HG02970 (cell line): ENCODE data around the gene LPP.
"Not testable (repeated sequence)": the region's sequence is repeated elsewhere in the genome, so short reads cannot be mapped to it uniquely, and the experiment has no call there.

Source experiments
- ATAC-seq: cut with Tn5 transposase; IDR thresholded peaks from one replicate; pipeline ENCODE4 v1.9.1; 2021; ENCODE audit warnings: mild to moderate bottlenecking, moderate library complexity, moderate number of reproducible peaks; ENCODE audit not compliant: unreplicated experiment, low FRiP score

LPP gene

GRCh38 chr3:188445175-188445574 lies 291.2 kb downstream of the LPP start:
- not testable (repeated sequence) for ATAC-seq

GRCh38 chr3:188446014-188446413 lies 292.1 kb downstream of the LPP start:
- no peak for ATAC-seq

GRCh38 chr3:188446766-188447165 lies 292.8 kb downstream of the LPP start:
- no peak for ATAC-seq

GRCh38 chr3:188448813-188449212 lies 294.9 kb downstream of the LPP start:
- ATAC-seq, result no peak

- no peak for ATAC-seq
These were observed 295.5 kb downstream of the LPP start for GRCh38 chr3:188449421-188449820.

- no peak for ATAC-seq
These were observed 298.3 kb downstream of the LPP start for GRCh38 chr3:188452158-188452772.

- ATAC-seq, result no peak
These were observed 299.8 kb downstream of the LPP start for GRCh38 chr3:188453431-188454384.

GRCh38 chr3:188455748-188456147 lies 301.8 kb downstream of the LPP start:
- ATAC-seq, result no peak

GRCh38 chr3:188458756-188459155 lies 304.8 kb downstream of the LPP start:
- no peak for ATAC-seq

- no peak for ATAC-seq
These were observed 311.4 kb downstream of the LPP start for GRCh38 chr3:188465311-188465710.

GRCh38 chr3:188468196-188468595 lies 314.2 kb downstream of the LPP start:
- ATAC-seq, result no peak

GRCh38 chr3:188468662-188469061 lies 314.7 kb downstream of the LPP start:
- no peak for ATAC-seq

- ATAC-seq, result no peak
These were observed 315.4 kb downstream of the LPP start for GRCh38 chr3:188469228-188469885.

- no peak for ATAC-seq
These were observed 316.7 kb downstream of the LPP start for GRCh38 chr3:188470508-188471130.

- ATAC-seq, result no peak
These were observed 317.8 kb downstream of the LPP start for GRCh38 chr3:188471723-188472122.

- ATAC-seq, result no peak
These were observed 318.4 kb downstream of the LPP start for GRCh38 chr3:188472336-188472735.

GRCh38 chr3:188473045-188473444 lies 319.1 kb downstream of the LPP start:
- no peak for ATAC-seq

- ATAC-seq, result no peak
These were observed 319.8 kb downstream of the LPP start for GRCh38 chr3:188473591-188474288.

- ATAC-seq, result no peak
These were observed 323.0 kb downstream of the LPP start for GRCh38 chr3:188476935-188477334.

- ATAC-seq, result no peak
These were observed 326.1 kb downstream of the LPP start for GRCh38 chr3:188480011-188480410.
